Measurements from ENCODE around the gene INS.

INS gene

DNA sequence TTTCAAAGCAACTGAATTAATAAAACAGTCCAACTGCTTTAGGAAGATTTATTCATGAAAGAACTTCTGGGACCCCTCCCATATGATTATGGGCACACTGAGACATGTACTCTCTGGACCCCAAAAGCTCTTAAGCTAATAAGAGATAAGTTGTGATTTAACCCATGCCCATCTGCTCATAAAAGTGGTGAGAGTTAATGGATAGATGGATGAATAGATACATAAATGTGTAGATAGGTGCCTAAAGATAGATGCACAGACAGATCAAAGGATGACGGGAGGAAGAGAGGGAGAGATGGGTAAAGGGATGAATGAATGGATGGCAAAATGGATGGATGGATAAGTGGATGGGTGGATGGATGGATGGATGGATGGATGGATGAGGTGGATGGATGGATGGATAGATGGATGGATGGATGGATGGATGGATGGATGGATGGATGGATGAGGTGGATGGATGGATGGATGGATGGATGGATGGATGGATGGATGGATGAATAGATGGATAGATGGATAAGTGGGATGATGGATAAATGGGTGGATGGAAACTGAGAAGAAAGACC is 40.0 kb upstream of the INS start:
- Histone ChIP-seq H3K14ac (ENCODE audit: low read length) (no peak overlapping the region), H3K18ac (ENCODE audit: low read length) (no peak overlapping the region), H2BK15ac (ENCODE audit: low read length) (no peak overlapping the region), H3K27me3 (ENCODE audit: control insufficient read depth in 3 of 3, insufficient read depth in 3 of 3, low read depth in 1 of 3, low read length in 3 of 3) (no peaks in the 10 kb centered on the region), H2BK120ac (ENCODE audit: low read depth, low read length) (no peak overlapping the region), H4K8ac (ENCODE audit: low read depth, low read length) (no peak overlapping the region), H3K9ac (ENCODE audit: low read depth, low read length, poor library complexity) (no peak overlapping the region), H3K27ac (replicated peaks; ENCODE audit: low read length) (no peak overlapping the region), H3K79me1 (ENCODE audit: low read depth, low read length) (peaks cover 4% of the 10 kb centered on the region), H2AK5ac (ENCODE audit: low read depth, low read length) (peak overlapping the region; percentile 66), H3K9me3 (replicated peaks in 1 of 2; ENCODE audit: control insufficient read depth in 2 of 2, insufficient read depth in 1 of 2, low read depth in 1 of 2, low read length in 2 of 2) (no peaks in the 10 kb centered on the region), H3K4me1 (ENCODE audit: control insufficient read depth in 2 of 2, insufficient read depth in 1 of 2, low read depth in 1 of 2, low read length in 2 of 2) (peaks cover 0 to 3% of the 10 kb centered on the region in 2 donors), H4K91ac (ENCODE audit: low read depth, low read length, poor library complexity) (no peak overlapping the region), H2AFZ (ENCODE audit: low read length) (no peak overlapping the region), H3K36me3 (replicated peaks in 1 of 2; ENCODE audit: control insufficient read depth in 2 of 2, insufficient read depth in 2 of 2, low read length in 2 of 2) (no peaks in the 10 kb centered on the region), H2BK5ac (ENCODE audit: low read length) (no peak overlapping the region), H2BK12ac (ENCODE audit: low read length) (no peak overlapping the region), H3K4me2 (ENCODE audit: insufficient read depth, low read length, poor library complexity, severe bottlenecking) (no peak overlapping the region), H3K4me3 (ENCODE audit: low read length in 2 of 2) (no peak overlapping the region), H3K4ac (ENCODE audit: low read length) (no peak overlapping the region), H3K23ac (ENCODE audit: low read depth, low read length, poor library complexity) (no peak overlapping the region)
- no peak for DNase-seq (ENCODE audit: low spot score)
- WGBS, 2 donors (ENCODE audit: extremely low coverage in 2 of 2, insufficient read length in 2 of 2, insufficient replicate concordance in 1 of 2): no CpG with 5 or more reads among the region's 1 CpG

GRCh38 chr11:2200536-2200935 is 39.5 kb upstream of the INS start:
- Histone ChIP-seq H2BK12ac (ENCODE audit: low read length) (peak overlapping the region; percentile 60), H4K8ac (ENCODE audit: low read depth, low read length) (no peak overlapping the region), H3K23ac (ENCODE audit: low read depth, low read length, poor library complexity) (no peak overlapping the region), H3K27ac (replicated peaks; ENCODE audit: low read length) (no peak overlapping the region), H3K4me3 (ENCODE audit: low read length in 2 of 2) (no peak overlapping the region), H2AFZ (ENCODE audit: low read length) (no peak overlapping the region), H3K9ac (ENCODE audit: low read depth, low read length, poor library complexity) (peak overlapping the region; percentile 44), H4K91ac (ENCODE audit: low read depth, low read length, poor library complexity) (no peak overlapping the region), H3K4me2 (ENCODE audit: insufficient read depth, low read length, poor library complexity, severe bottlenecking) (no peak overlapping the region), H2BK15ac (ENCODE audit: low read length) (peak overlapping the region; percentile 56), H3K27me3 (ENCODE audit: control insufficient read depth in 3 of 3, insufficient read depth in 3 of 3, low read depth in 1 of 3, low read length in 3 of 3) (no peaks in the 10 kb centered on the region), H3K9me3 (replicated peaks in 1 of 2; ENCODE audit: control insufficient read depth in 2 of 2, insufficient read depth in 1 of 2, low read depth in 1 of 2, low read length in 2 of 2) (no peaks in the 10 kb centered on the region), H3K4me1 (ENCODE audit: control insufficient read depth in 2 of 2, insufficient read depth in 1 of 2, low read depth in 1 of 2, low read length in 2 of 2) (peaks cover 0 to 3% of the 10 kb centered on the region in 2 donors), H2AK5ac (ENCODE audit: low read depth, low read length) (peak overlapping the region; percentile 66), H3K14ac (ENCODE audit: low read length) (peak overlapping the region; percentile 31), H2BK5ac (ENCODE audit: low read length) (peak overlapping the region; percentile 42), H3K79me1 (ENCODE audit: low read depth, low read length) (peaks cover 4% of the 10 kb centered on the region), H2BK120ac (ENCODE audit: low read depth, low read length) (no peak overlapping the region), H3K36me3 (replicated peaks in 1 of 2; ENCODE audit: control insufficient read depth in 2 of 2, insufficient read depth in 2 of 2, low read length in 2 of 2) (no peaks in the 10 kb centered on the region), H3K18ac (ENCODE audit: low read length) (peak overlapping the region; percentile 66), H3K4ac (ENCODE audit: low read length) (no peak overlapping the region)
- WGBS, 2 donors (ENCODE audit: extremely low coverage in 2 of 2, insufficient read length in 2 of 2, insufficient replicate concordance in 1 of 2): no CpG with 5 or more reads among the region's 11 CpGs
- DNase-seq (ENCODE audit: low spot score): no peak

DNA sequence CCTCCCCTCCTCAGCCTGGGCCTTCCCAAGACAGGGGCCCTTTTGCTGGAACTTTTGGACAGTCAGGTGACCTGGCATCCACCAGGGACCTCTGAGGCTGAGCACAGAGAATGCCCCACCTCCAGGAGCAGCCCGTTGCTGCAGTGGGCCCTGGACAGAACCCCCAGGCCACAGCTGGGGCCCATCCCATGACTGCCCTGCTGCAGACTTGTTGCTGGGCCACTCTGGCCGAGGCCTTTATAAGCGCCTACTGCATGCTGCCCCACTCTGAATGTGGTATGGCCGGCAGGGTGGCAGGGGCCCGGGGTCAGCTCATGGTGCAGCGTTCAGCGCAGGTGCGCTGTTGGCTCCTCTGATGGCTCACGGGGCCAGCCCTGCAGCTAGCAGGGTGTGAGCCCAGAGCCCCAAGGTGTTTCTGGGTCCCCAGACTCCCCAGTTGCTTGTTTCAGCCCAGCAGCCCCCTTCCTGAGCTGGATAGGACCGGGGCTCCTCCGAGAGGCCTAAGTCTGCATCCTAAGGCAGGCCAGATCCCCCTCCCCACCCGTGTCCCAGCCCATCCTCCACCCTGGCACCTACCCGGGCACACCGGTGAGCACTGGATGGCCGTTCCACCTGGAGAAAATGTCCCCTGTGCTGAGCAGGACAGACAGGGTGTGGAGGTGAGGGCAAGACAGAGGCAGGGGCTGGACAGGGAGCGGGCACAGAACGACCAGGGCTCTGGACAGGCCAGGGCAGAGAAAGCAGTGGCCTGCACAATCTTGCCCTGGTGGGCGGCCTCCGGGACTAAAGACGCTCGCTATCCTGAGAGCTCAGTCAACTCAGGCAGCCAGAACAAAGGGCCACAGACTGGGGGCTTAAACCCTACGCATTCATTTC is 38.7 kb upstream of the INS start:
- no peak overlapping the region for H3K4me3 ChIP-seq (ENCODE audit: low read length in 2 of 2)
- no peak overlapping the region for H2AFZ ChIP-seq (ENCODE audit: low read length)
- no peaks in the 10 kb centered on the region for H3K27me3 ChIP-seq (ENCODE audit: control insufficient read depth in 3 of 3, insufficient read depth in 3 of 3, low read depth in 1 of 3, low read length in 3 of 3)
- H3K79me1 ChIP-seq (ENCODE audit: low read depth, low read length): peaks cover 4% of the 10 kb centered on the region
- H2BK5ac ChIP-seq (ENCODE audit: low read length): peak overlapping the region; percentile 42
- no peak overlapping the region for H4K91ac ChIP-seq (ENCODE audit: low read depth, low read length, poor library complexity)
- peak overlapping the region; percentile 90 for H3K4ac ChIP-seq (ENCODE audit: low read length)
- H3K27ac ChIP-seq (replicated peaks; ENCODE audit: low read length): no peak overlapping the region
- peak overlapping the region; percentile 71 for H3K14ac ChIP-seq (ENCODE audit: low read length)
- H2AK5ac ChIP-seq (ENCODE audit: low read depth, low read length): peak overlapping the region; percentile 88
- no peak overlapping the region for H3K4me2 ChIP-seq (ENCODE audit: insufficient read depth, low read length, poor library complexity, severe bottlenecking)
- peak overlapping the region; percentile 100 for H2BK15ac ChIP-seq (ENCODE audit: low read length)
- peak overlapping the region; percentile 67 for H3K9ac ChIP-seq (ENCODE audit: low read depth, low read length, poor library complexity)
- peak overlapping the region; percentile 88 for H2BK12ac ChIP-seq (ENCODE audit: low read length)
- H3K9me3 ChIP-seq (replicated peaks in 1 of 2; ENCODE audit: control insufficient read depth in 2 of 2, insufficient read depth in 1 of 2, low read depth in 1 of 2, low read length in 2 of 2): no peaks in the 10 kb centered on the region
- DNase-seq (ENCODE audit: low spot score): no peak
- WGBS, 2 donors (ENCODE audit: extremely low coverage in 2 of 2, insufficient read length in 2 of 2, insufficient replicate concordance in 1 of 2): no CpG with 5 or more reads among the region's 22 CpGs
- H3K23ac ChIP-seq (ENCODE audit: low read depth, low read length, poor library complexity): peak overlapping the region; percentile 4
- H4K8ac ChIP-seq (ENCODE audit: low read depth, low read length): peak overlapping the region; percentile 48
- H3K36me3 ChIP-seq (replicated peaks in 1 of 2; ENCODE audit: control insufficient read depth in 2 of 2, insufficient read depth in 2 of 2, low read length in 2 of 2): no peaks in the 10 kb centered on the region
- H2BK120ac ChIP-seq (ENCODE audit: low read depth, low read length): peak overlapping the region; percentile 92
- H3K18ac ChIP-seq (ENCODE audit: low read length): peak overlapping the region; percentile 84
- H3K4me1 ChIP-seq (ENCODE audit: control insufficient read depth in 2 of 2, insufficient read depth in 1 of 2, low read depth in 1 of 2, low read length in 2 of 2): peaks cover 0 to 1% of the 10 kb centered on the region in 2 donors
